IMR-90 (cell line): ENCODE data around the gene AUH. TPM values are rescaled to one million over a fixed set of nuclear protein-coding genes. Genes with fewer than 3 reads are reported as not detected.
A peak's percentile ranks its signal among the peaks of the same experiment; 100 is the strongest.

Experiments used
- ATAC-seq: fragments of 200-7000 bp; cut with Tn5 transposase; 2 replicates; pipeline ENCODE4 v1.9.1; 2020; ENCODE audit warnings: low read depth, mild to moderate bottlenecking, moderate library complexity
- BruUV-seq: library from RNA; stranded (reverse); fragments of 400-500 nt; replicated peaks from 2 replicates; lab custom pipeline; 2021; lab: Mats Ljungman, UMichigan
- CTCF ChIA-PET: fragments of 300-600 bp; formaldehyde crosslinking; extraction: SDS; loops from one replicate; lab custom pipeline; 2021; ENCODE audit warnings: antibody characterized with exemption; lab: Yijun Ruan, JAX
- POLR2A ChIA-PET: fragments of 300-600 bp; sonication (Branson Sonifier 250); formaldehyde crosslinking; loops from one replicate; lab custom pipeline; 2022; ENCODE audit warnings: antibody characterized with exemption; ENCODE audit not compliant: unreplicated experiment; lab: Charles Lee
- DNase-seq: peaks from one replicate; pipeline ENCODE4 v3.0.0; 2013
- H2AFZ ChIP-seq: replicated peaks from 2 replicates; pipeline ENCODE3; 2013; ENCODE audit warnings: low read length, mild to moderate bottlenecking; ENCODE audit not compliant: poor library complexity
- H2AK5ac ChIP-seq: 2 replicates; pipeline ENCODE4 v1.6.1; 2013; ENCODE audit warnings: low read depth, low read length, inconsistent platforms
- H2AK9ac ChIP-seq: replicated peaks from 2 replicates; pipeline ENCODE3; 2013; ENCODE audit warnings: mild to moderate bottlenecking, low read depth, low read length, moderate library complexity; ENCODE audit not compliant: poor library complexity
- H2BK120ac ChIP-seq: 2 replicates; pipeline ENCODE4 v1.6.1; 2013; ENCODE audit warnings: low read depth, low read length, inconsistent platforms
- H2BK15ac ChIP-seq: 3 replicates; pipeline ENCODE4 v1.6.1; 2013; ENCODE audit warnings: low read depth, low read length, inconsistent platforms
- H2BK20ac ChIP-seq: 2 replicates; pipeline ENCODE4 v1.6.1; 2013; ENCODE audit warnings: low read depth, mild to moderate bottlenecking, inconsistent platforms, low read length, moderate library complexity
- H2BK5ac ChIP-seq: 2 replicates; pipeline ENCODE4 v1.6.1; 2013; ENCODE audit warnings: mild to moderate bottlenecking, low read depth, low read length, inconsistent platforms; ENCODE audit not compliant: poor library complexity, severe bottlenecking
- H3K14ac ChIP-seq: replicated peaks from 2 replicates; pipeline ENCODE4 v1.6.1; 2013; ENCODE audit warnings: low read depth, low read length, inconsistent platforms
- H3K18ac ChIP-seq: 2 replicates; pipeline ENCODE4 v1.6.1; 2013; ENCODE audit warnings: low read depth, low read length, control low read depth
- H3K23ac ChIP-seq: 2 replicates; pipeline ENCODE4 v1.6.1; 2013; ENCODE audit warnings: low read depth, low read length, inconsistent platforms
- H3K27ac ChIP-seq: 2 replicates; pipeline ENCODE4 v1.5.1; 2013; ENCODE audit warnings: mild to moderate bottlenecking, control low read depth, low read length; ENCODE audit not compliant: insufficient read depth
- H3K27me3 ChIP-seq: 2 replicates; pipeline ENCODE4 v1.6.1; 2013; ENCODE audit warnings: low read length; ENCODE audit not compliant: control insufficient read depth, insufficient read depth
- H3K36me3 ChIP-seq: 2 replicates; pipeline ENCODE4 v1.6.1; 2013; ENCODE audit warnings: low read length, mixed read lengths; ENCODE audit not compliant: control insufficient read depth, insufficient read depth
- H3K4ac ChIP-seq: 2 replicates; pipeline ENCODE4 v1.6.1; 2013; ENCODE audit warnings: low read depth, low read length, inconsistent platforms
- H3K4me1 ChIP-seq: 2 replicates; pipeline ENCODE4 v1.6.1; 2013; ENCODE audit warnings: low read length, mixed read lengths; ENCODE audit not compliant: control insufficient read depth, insufficient read depth
- H3K4me2 ChIP-seq: 2 replicates; pipeline ENCODE4 v1.6.1; 2013; ENCODE audit warnings: low read depth, mild to moderate bottlenecking, control low read depth, low read length, moderate library complexity
- H3K4me3 ChIP-seq: 2 replicates; pipeline ENCODE4 v1.5.1; 2013; ENCODE audit warnings: low read depth, mild to moderate bottlenecking, control low read depth, low read length, moderate library complexity; ENCODE audit not compliant: insufficient read depth
- H3K56ac ChIP-seq: 2 replicates; pipeline ENCODE4 v1.6.1; 2013; ENCODE audit warnings: low read length, inconsistent platforms; ENCODE audit not compliant: insufficient read depth; ENCODE audit errors: extremely low read depth
- H3K79me1 ChIP-seq, 2 experiments: 2 replicates each; pipeline ENCODE4 v1.6.1; 2013; ENCODE audit warnings: low read length in 2 of 2, inconsistent platforms in 1 of 2, low read depth in 1 of 2
- H3K9ac ChIP-seq: 2 replicates; pipeline ENCODE4 v1.6.1; 2013; ENCODE audit warnings: low read depth, low read length, control low read depth
- H3K9me1 ChIP-seq: 2 replicates; pipeline ENCODE4 v1.6.1; 2013; ENCODE audit warnings: low read length, inconsistent platforms; ENCODE audit not compliant: insufficient read depth
- H3K9me3 ChIP-seq: 2 replicates; pipeline ENCODE4 v1.6.1; 2013; ENCODE audit warnings: low read length; ENCODE audit not compliant: control insufficient read depth, insufficient read depth
- H4K20me1 ChIP-seq: 2 replicates; pipeline ENCODE4 v1.6.1; 2013; ENCODE audit warnings: low read length, inconsistent platforms; ENCODE audit not compliant: insufficient read depth
- H4K5ac ChIP-seq: 2 replicates; pipeline ENCODE4 v1.6.1; 2013; ENCODE audit warnings: mild to moderate bottlenecking, low read depth, low read length, control low read depth
- H4K8ac ChIP-seq, 2 experiments: 2 replicates each; pipeline ENCODE4 v1.6.1; 2013; ENCODE audit warnings: low read depth in 2 of 2, low read length in 2 of 2, control low read depth in 1 of 2, inconsistent platforms in 1 of 2
- H4K91ac ChIP-seq: 2 replicates; pipeline ENCODE4 v1.6.1; 2013; ENCODE audit warnings: low read depth, low read length, inconsistent platforms; ENCODE audit not compliant: insufficient read depth
- FOS ChIP-seq: fragments of 150-350 bp; IDR thresholded peaks from 2 replicates; pipeline ENCODE4 v1.6.1; 2016; ENCODE audit warnings: low read depth, low read length
- MXI1 ChIP-seq: IDR thresholded peaks from 2 replicates; pipeline ENCODE4 v1.6.1; 2012; ENCODE audit warnings: low read depth, mild to moderate bottlenecking, low read length, moderate library complexity, borderline replicate concordance
- SMC3 ChIP-seq: fragments of 150-350 bp; IDR thresholded peaks from 2 replicates; pipeline ENCODE4 v1.6.1; 2016; ENCODE audit warnings: low read depth, mild to moderate bottlenecking, antibody characterized with exemption, low read length, moderate library complexity
- WGBS, 2 experiments: methylation state at CpG; one replicate each; pipeline versions ENCODE4 v1.1.5 to v1.1.7; 2013; ENCODE audit warnings: missing lambda C conversion rate in 2 of 2; ENCODE audit not compliant: insufficient read length in 1 of 2; ENCODE audit errors: extremely low coverage in 2 of 2; 5-methylcytosine and 5-hydroxymethylcytosine counted together
- dilution Hi-C: fragments of 300-500 bp; cut with HindIII; formaldehyde crosslinking; loops from one replicate; pipeline ENCODE4 v1.14.3; 2018; ENCODE audit warnings: low sequenced_read_pairs; ENCODE audit not compliant: unreplicated experiment
- in situ Hi-C: fragments of 300-500 bp; cut with MboI; formaldehyde crosslinking; loops from 3 replicates; pipeline ENCODE4 v1.14.3; 2019; ENCODE audit warnings: low sequenced_read_pairs, inconsistent platforms, mixed read lengths
- intact Hi-C: fragments of 100-400 bp; cut with micrococcal nuclease; formaldehyde crosslinking; loops from 2 replicates; pipeline ENCODE4 v1.10.0; 2022
- polyA plus RNA-seq, 3 experiments: library from polyadenylated mRNA; depleted of rRNA; stranded (reverse); fragments of >200 nt; gene quantifications; 2 replicates each; pipeline ENCODE4 v1.2.3, GENCODE V29; 2012; ENCODE audit warnings: low replicate concordance in 1 of 3
- total RNA-seq: library from RNA; depleted of rRNA; stranded (reverse); fragments of >200 nt; gene quantifications from 2 replicates; pipeline ENCODE4 v1.2.3, GENCODE V29; 2012

Gene AUH
- total and polyA plus RNA-seq, 2 of the 4 experiments (the other 2 are of a cell fraction), result 5.9 to 8.1 TPM

- Histone ChIP-seq H3K4me2 (no peak overlapping the region), H3K36me3 (no peaks in the 10 kb centered on the region; the same call in 1 of the 2 replicates), H3K9me1 (peaks cover 5% of the 10 kb centered on the region; the same call in 1 of the 2 replicates), H3K56ac (no peak overlapping the region), H2AFZ (no peak overlapping the region), H2BK15ac (no peak overlapping the region), H3K4me1 (0 out of 2 replicates have a peak, but pooled peaks cover 4% of the 10 kb centered on the region), H3K9me3 (no peaks in the 10 kb centered on the region), H3K27me3 (no peaks in the 10 kb centered on the region), H2BK5ac (no peak overlapping the region), H4K20me1 (no peaks in the 10 kb centered on the region), H2BK120ac (no peak overlapping the region), H3K14ac (no peak overlapping the region), H3K79me1 (peaks cover 5 to 29% of the 10 kb centered on the region in 2 experiments), H3K18ac (no peak overlapping the region), H3K4ac (peak overlapping the region; percentile 10; the same call in 1 of the 2 replicates), H3K4me3 (no peak overlapping the region), H4K91ac (no peak overlapping the region), H3K27ac (no peak overlapping the region), H4K8ac (no peak overlapping the region), H2AK5ac (peak overlapping the region; percentile 58), H3K9ac (no peak overlapping the region), H3K23ac (no peak overlapping the region), H2BK20ac (no peak overlapping the region; the same call in 1 of the 2 replicates), H2AK9ac (no peak overlapping the region), H4K5ac (no peak overlapping the region; the same call in 1 of the 2 replicates)
- intact Hi-C loops (no loop called here), dilution Hi-C loops (no loop called here), in situ Hi-C loops (no loop called here)
- ATAC-seq (peak; percentile 32; the same call in 1 of the 2 replicates), DNase-seq (peak; percentile 29)
- CTCF ChIA-PET, result no interaction called here
- TF ChIP-seq FOS (peak; percentile 43), SMC3 (no peak), MXI1 (no peak)
- BruUV-seq, result no TSS peak
- POLR2A ChIA-PET, result no interaction called here
- WGBS, 2 experiments, result 100% methylated on average over 1 of the region's 4 CpGs; no CpG with 5 or more reads in 1 of the 2 experiments
Measured at GRCh38 chr9:91334053-91334452, 27.7 kb downstream of the AUH start.
